ENCODE results near the gene TMEM255B.

Gene TMEM255B

DNA sequence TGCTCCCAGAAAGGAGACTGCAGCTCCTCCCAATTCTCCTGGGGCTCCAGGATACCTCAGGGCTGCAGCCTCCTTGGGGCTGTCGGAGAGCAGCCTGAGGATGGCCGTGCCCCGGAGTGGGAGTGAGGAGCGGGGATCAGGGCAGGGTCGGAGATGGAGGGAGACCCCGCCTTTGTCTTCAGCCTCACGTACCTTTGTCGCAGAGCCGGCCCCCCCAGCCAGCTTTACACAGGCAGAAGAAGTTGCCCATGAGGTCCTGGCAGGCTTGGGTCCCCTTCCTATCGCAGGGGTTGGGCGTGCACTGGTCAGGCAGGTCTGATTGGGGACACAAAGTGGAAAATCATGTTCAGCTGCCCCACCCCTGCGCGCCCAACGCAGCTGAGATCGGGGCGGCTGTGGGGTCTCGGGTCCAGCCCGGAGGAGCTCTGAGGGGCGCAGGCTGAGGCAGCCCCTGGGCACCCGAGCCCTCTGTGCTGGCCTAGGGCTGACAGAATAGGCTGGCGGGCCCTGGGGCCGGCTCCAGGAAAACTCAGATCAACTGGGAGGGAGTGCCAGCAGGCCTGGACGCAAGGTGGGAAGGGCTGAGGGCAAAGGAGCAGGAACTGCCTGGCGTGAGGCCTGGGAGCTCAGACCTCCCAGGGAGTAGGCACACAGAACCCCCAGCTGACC is 80.6 kb downstream of the TMEM255B start:
- no peak for DNase-seq

DNA sequence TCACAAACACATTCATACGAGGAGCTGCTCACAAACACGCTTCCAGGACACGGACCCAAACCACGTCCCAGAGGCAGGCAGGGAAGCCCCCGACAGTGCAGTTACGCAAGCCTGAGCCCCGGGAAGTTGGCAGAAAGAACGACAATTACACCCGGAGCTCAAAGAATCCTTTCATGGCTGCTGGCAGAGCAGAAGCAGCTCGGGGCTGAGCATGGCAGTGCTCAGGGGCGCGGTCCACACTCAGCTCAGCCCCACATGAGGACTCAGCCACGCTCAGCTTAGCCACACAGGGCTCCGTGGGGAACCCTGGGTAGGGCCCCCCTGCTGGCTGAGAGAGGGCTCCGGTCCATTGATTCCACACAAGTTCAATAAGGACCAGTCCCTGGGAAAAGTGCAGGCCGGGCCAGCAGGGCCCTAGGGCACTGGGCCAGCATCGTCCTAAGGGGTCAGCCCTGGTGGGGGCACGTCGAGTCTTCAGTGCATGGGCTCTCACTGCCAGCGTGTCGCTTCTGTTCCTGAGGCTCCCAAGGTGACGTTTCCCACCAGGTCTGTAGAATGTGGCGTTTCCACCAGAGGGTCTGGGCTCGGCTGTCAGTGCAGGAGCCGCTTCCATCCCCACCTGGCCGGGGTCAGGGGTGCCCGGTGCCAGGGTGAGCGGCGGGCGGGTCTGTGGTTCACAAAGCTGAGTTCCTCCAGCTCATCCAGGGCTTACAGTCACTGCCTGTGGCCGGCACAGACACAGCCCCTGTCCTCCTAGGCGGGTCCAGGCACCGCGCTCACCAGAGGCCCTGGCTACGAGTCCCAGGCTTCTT is 81.7 kb downstream of the TMEM255B start:
- no peak for DNase-seq

DNA sequence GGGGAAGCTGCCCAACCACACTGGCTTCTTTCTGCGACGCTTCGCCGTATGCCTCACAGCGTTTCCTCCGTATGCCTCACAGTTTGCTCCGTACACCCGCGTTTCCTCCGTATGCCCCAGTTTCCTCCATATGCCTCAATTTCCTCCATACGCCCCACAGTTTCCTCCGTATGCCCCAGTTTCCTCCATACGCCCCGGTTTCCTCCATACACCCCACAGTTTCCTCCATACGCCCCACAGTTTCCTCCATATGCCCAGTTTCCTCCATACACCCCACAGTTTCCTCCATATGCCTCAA is 82.3 kb downstream of the TMEM255B start:
- DNase-seq: no peak

DNA sequence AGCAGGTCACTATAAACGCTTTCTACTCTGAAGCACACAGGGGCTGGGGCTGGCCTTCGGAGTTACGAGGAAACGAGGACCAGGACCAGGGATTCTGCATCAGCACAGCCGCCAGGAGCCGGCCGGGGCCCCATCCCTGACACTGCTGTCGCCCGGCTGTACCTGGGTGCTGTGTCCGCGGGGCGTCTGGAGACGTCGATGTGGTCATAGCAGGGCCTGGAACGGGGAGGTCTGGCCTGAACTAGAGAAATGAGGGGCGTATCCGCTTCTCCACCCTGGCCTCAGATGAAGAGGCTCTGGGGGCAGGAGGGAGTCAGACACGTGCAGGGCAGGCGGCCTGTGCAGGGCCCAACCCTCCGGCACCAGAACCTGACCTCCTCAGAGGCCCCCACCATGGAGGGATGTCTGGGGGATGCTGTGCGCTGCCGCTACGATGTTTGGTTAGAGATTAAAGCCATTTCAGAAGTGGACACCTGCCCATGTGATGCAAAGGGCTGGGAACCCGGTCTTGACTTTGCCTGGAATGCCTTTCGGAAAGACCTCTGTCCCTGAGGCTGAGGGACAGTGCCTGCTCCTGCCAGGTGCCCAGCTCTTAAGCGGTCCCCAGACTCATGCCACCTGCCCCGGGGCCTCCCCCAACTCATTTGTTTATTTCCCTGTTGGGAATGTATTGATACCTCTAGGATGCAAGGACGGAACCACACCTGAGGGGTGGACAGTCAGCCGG is 83.5 kb downstream of the TMEM255B start:
- DNase-seq: no peak

DNA sequence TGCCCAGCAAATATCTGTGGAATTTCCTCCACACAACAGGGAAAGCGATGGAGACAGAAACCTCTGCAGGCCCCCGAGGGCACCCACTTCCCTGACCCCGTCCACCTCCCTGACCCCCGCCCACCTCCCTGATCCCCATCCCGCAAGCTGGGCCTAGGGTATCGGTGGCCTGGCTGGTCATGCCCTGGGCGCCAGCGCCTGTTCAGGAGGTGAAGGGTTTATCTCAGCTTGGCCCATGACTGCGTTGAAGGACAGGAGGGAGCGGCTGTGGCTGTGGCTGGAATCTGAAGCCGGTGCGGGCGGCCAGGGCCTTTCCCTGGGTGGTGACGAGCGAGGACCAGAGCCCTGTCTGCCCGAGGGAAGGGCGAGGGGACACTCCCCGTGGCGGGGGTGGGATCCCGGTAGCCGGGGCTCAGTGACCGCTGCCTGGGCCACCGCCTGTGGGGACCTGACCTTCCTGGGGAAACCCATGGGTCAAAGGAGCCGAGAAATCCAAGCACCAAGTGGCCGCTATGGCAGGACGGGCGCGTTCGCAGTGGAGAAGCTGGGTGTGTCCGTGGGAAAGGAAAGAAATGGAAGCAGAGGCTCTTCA is 84.1 kb downstream of the TMEM255B start:
- DNase-seq: no peak

DNA sequence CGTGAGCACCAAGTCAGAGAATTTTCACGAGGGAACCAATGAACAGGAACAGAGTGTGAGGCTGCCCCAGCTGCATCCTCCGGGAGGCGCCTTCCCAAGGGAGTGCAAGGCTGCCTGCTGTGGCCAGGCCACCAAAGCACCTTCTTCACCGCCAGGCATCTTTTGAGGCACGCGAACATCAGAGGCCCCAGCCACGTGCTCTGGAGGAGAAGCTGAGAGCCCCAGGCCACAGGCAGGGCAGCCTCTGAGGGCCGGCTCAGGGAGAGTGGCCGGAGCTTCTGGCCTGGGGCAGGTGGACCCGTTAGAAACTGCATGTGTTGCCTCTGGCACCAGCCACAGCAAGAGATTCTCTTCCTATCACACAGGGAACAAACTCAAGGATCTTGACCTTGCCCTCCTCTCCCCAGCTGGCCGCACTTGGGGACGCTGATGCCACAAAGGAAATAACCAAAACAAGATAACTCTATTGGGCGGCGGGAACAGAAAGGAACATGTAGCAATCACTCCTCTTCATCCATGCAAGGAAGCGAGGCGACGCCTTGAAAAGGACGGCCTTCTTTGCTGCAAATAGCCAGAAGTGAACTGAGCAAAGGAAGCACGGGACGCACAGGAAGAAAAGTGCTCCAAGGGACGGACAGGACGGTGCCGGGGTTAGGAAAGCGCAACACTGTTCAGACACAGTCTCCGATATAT is 85.0 kb downstream of the TMEM255B start:
- DNase-seq: no peak

DNA sequence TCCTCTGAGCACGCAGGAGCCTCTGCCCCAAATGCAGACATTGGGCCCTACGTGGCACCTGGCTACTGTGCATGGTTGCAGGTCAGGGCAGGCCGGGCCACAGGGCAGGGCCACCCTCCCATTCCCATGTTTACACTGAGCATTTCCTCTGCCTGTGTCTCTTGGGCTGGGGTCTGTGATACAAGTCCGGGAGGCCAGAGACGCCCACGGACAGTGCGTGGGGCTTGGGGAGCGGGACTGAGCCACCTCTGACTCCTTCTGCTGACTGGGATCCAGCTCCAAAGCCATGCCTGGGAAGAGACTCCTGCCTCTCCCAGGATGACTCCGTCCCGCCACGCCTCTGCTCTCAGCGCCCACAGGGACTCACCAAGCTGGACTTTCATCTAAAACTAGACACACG is 86.0 kb downstream of the TMEM255B start:
- no peak for DNase-seq

DNA sequence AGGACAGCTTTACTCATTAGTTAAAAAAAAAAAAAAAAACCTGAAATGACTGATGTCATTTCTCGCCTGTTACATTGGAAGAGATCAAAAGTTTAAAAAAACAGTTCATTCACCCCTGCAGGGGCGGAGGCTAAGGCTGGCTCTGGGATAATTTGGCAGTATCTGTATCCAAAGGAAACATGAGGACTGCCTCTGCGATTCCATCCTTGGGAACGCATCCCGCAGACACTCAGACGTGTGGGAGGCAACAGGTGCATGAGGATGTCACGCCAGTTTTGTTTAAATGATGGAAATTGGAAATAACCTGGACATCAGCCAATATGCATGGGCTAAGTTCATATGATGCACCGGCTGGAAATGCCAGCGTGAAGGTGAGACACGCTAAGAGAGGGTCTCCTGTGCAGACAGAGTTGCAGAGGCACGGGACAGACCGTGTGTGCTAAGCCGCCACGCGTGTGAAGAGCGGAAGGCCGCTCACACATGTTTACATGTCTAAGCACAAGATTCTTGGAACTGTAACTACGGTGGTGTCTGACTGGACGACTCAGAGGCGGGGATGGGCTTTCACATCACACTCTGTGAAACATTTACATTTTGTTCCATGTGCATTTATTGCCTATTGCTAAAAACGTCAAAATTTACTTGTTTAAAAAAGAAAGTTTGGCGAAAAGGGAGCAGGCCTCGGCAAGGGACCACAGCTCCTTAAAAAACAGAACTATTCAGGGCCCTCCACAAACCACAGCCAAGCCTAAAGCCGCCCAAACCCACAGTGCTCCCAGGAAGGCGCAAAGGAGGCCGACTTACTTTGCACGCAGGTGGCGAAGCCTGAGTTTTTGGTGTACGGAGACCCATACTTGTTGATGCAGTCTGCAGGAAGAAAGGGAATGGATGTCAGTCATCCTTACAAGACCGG is 87.0 kb downstream of the TMEM255B start:
- no peak for DNase-seq

DNA sequence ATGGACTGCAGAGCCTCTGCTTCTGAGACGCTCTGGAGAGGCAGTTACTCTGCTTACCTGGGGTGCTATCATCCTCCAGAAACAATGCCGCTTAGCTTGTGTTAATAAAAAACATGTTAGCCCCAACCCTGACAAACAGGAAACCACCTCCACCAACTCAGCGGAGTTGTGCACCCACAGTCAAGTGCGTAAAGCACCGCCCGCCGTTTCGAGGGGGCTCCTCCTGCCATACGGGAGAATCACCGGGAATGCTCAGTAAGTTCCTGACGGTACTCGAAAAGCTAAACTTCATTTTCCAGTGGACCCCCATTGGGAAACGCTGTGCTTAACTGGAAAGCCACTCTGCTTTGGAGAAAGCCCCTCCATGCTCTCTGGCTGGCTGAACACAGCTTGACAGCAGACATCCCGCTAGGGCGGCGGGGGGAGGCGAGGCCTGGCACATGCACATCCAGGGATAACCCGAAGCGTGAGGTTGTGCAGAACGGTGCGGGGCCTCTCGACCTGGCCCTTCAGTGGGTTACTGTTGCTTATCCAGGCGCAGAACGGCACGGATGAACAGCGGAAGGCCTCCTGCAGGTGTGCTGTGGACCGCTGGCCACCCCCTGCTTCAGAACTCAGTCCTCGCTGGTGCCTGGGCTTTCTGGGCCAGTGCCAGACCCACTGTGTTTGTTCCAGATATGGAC is 87.8 kb downstream of the TMEM255B start:
- no peak for DNase-seq

DNA sequence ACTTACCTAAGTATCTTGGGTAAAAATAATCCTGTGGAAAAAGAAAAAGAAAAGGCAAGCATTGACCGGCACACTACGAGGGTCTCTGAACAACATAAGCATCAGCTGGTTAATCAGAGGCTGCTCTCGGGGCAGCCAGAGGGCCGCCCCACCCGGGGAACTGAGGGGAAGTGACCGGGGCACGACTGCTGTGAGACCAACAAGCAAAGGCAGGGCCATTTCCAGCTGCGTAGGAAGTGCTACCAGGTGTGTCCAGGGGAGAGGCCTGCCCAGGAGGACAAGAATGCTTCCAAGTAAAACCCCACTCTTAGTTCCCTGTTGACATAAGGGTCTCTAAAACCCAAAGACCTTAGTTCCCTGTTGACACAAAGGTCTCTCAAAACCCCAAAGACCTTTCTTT is 89.0 kb downstream of the TMEM255B start:
- no peak for DNase-seq

DNA sequence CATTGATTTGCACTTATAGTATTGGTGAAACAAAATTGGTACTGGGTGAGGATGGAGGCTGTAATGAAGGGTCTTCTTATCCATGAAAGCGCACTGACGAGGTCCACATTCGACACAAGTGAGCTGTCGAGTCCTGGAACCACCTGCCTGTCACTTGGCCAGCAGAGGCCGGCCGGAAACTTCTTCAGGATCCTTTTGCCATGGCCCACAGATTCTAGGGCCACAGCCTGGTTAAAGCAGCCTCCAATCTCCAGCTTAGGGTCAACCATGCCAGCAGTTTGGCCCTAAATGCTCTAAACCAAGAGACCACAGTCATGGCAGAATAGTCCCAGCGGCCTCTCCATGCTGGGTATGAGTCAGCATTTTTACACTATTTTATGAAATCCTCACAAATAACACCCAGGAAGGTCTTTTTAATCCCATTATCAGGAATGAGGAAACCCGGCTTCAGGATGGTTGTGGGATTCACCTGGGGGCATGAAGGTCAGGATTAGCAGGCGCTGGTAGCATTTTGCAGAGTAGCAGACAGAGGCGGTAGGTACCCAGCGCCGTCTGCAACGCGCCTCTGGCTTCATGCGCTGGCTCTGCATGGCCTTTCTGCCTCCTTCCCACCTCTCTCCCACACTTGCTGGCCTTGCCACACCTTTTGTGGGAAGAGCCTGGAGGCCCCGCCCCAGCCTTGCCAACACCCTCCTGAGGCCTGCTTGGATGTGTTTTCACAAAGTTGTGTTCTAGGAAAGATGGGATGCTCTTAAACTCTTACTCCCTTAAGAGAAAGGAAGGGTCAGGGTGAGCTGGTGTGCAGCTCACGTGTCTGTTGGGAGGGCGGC is 89.6 kb downstream of the TMEM255B start:
- no peak for DNase-seq

DNA sequence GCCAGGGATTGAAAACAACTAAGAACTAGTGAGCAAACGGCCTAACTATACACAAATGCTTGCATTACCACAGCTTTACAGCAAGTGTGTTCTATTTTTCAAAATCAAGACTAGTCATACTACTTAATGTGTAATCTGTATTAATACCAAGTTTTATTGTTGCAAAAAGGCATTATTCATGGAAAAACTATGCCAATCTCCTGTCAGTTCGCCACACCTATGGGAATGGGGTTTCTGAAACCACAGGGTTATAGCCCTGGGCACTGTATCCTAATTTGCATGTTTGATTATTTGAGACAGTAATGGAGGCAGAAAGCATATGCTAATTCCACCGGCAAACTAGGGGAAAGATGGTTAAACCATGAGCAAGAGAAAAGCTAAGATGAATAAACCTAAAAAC is 90.5 kb downstream of the TMEM255B start:
- no peak for DNase-seq

DNA sequence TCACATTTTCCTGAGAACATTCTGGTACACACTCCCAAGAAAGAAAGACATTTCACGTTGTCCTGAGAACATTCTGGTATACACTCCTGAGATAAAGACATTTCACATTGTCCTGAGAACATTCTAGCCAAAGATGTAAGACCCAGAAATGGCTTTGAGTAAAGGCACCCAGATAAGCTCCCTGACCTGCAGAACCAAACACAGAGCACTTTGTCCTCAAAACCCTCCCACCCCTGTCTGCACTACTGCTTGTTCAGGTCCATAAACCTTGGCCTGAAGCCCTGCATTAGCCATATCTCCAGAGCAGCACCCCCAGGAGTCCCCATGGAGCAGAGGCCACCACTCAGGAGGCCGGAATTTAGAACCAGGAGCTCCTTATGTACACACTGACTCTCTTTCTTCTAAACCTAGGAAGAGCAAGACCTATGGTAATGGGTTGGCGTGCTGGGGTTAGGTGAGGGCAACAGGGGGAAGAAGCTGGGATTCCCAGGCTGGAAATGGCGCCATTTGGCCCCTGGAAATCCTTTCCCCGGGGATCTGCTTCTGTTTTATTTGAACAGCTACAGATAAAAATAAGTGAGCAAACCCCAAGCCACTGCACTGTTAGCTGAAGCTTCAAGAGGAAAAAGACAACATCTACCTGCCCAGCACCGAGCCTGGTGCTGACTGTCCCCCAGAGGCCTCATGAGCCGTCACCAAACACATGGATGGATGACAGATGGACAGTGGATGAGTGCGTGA is 91.1 kb downstream of the TMEM255B start:
- DNase-seq: no peak

DNA sequence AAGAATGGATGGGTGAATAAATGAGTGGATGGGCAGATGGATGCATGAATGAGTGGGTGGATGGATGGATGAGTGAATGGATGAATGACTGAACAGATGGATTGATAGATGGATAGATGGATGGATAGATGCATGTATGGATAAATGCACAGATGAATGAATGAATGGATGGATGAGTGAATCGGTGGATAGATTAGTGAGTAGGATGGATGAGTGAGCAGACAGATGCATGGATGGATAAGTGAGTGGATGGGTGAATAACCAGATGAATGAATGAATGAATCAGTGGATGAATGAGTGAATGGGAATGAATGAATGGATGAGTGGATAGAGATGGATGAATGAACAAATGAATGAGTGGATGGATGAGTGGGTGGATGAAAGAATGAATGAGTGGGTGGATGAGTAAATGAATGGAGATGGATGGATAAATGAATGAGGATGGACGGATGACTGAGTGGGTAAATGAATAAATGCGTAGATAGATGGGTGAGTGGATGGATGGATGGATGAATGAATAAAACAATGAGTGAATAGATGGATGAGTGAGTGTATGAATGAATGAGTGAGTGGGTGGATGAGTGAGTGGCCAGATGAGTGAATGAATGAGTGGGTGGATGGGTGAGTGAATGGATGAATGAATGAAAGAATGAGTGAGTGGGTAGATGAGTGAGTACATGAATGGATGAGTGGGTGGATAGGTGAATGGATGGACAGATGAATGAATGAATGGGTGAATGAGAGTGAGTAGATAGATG is 91.9 kb downstream of the TMEM255B start:
- no peak for DNase-seq

DNA sequence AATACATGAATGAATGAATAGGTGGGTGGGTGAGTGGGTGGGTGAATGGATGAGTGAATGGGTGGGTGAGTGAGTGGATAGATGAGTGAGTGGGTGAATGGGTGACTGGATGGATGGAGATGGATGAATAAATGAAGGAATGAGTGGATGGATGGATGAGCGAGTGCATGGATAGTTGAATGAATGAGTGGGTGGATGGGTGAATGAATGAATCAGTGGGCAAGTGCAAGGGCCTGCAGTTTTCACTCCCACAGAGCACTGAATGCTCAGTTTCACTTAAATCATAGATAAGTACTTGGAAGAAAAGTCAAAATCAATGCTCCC is 92.4 kb downstream of the TMEM255B start:
- no peak for DNase-seq

DNA sequence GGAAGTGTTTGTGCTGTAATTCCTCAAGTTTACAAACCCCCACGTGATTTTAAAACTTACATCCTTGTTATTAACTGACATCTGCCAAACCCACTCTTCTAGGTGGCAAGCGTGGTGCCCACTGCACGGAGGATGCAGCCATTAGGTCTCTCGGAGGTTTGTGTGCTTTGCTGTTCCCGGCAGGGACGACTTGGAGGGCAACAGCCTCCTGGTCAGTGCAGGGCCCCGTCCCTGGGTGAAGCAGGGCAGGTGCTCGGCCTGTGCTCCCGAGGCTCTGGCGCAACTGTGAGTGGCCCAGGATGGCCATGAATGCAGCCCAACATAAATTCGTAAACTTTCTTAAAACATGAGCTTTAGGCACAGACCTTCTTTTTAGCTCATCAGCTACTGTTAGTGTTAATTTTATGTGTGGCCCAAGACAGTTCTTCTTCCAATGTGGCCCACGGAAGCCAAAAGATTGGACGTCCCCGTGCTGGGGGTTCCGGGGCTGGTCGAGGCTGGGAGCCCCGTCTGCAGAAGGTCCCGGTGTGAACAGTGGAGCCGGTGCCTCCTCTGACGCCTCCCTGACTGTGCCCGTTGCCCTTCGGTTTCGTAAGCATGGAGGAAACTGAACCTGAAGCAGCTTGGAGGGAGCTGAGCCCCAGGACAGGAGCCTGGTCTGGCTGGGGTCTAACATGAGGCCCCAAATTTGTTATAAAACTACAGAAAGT is 93.0 kb downstream of the TMEM255B start:
- DNase-seq: no peak

DNA sequence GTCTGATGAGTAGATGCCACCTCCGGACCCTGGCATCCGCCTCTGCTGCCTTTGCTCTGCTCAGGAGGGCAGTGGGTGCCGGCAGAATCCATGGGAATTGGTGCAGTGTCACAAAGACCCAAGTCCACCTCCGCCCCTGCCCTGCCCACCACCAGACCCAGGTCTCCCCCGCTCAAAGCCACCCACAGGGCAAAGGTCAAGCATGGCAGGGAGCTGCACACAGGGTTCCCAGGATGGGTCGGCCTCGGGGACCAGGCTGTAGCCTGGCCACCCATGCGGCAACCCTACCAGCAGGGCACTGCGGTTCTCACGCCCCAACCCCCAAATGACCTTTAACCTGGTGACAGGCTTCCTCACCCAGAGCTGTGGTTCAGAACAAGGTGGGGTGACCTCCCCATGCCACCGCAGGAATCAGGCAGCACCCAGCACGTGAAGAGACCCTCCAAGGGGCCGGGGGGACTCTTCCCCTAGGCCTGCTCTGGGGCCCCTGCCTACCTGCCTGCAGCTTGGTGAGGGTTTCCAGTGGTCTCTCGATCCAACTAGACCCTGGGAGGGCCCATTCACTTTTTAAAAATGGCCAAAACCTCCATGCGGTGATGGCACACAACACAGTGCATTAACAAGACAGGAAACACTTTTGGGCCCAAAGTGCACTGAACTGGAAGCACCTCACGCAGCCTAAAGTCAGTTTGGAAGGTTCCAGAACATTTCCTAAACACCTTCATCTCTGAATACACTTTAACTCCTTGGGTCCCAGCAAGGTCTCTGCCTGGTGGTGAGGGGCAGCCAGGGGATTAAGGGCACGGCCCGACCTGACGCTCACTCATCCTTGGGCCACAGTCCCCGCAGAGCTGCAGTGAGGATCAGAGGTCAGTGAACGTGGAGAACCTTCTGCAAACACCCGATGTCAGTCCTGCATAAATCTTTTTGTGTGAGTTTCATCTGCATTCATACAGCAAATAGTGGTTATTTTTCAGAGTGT is 93.8 kb downstream of the TMEM255B start:
- DNase-seq: no peak

Data from T1000 (cell line).